Measurements from ENCODE around the gene CGRRF1.

CGRRF1 gene

DNA sequence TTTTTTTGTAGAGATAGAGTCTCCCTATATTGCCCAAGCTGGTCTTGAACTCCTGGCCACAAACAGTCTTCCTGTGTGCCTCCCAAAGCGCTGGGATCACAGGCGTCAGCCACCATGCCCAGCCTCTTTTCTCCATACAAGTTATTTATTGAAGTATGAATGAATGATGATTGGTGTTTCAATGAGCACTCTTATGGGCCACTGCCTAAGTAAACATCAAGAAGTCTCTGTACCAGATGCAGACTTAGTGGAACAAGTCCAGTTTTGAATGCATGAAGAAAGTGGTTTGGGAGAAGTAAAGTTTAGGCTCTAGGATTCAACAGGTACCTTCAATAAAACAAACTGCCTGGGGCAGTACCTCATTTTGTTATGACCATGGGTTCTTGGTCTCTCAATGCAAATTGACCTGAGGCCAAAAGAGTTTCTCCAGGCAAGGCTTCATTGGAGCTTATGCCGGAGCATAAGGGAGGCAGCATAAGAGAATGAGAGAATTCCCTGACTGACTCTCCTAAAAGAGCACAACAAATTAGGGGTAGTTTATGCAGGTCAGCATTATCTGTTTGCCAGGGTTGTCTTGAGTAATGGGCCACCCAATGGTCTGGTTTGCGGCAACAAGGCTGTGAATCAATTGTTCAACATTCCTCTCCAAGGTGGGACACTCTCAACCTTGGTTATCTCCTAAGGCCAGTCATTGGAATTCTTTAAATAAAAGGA is 19.8 kb upstream of the CGRRF1 start:
- DNase-seq (ENCODE audit: low spot score): no peak

DNA sequence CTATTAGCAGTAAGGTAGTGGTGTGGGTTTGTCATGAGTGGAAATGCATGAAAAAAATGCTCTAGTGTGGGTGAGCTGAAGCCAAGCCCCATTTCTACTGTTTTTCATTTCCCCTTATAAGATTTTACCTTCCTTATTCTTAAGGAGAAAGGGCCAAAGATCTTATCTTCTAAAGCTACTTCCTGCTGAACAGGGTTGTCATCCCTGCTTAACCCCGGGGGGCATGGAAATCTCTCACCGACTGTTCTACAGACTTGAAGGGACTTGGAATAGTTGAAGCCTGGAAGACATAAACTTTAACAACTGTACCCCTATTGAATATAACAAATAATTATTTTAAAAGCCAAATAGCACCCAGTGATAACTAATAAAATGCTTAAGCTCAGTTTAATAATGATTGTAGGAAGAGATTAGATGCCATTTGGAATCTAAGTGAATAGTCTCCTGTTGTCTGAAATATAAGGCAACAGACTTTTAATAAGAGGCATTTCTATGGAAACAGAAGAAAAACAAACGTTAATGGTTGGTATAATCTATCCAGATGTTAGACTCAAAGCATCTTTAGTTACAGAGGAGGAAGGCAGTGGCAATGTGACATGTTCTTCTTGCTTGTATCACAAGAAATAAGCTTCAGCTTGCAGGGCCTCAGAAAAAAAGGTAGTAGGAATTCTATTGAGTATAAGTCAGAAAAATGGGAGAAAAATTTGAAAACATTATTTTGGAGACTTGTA is 19.1 kb upstream of the CGRRF1 start:
- no peak for DNase-seq (ENCODE audit: low spot score)

DNA sequence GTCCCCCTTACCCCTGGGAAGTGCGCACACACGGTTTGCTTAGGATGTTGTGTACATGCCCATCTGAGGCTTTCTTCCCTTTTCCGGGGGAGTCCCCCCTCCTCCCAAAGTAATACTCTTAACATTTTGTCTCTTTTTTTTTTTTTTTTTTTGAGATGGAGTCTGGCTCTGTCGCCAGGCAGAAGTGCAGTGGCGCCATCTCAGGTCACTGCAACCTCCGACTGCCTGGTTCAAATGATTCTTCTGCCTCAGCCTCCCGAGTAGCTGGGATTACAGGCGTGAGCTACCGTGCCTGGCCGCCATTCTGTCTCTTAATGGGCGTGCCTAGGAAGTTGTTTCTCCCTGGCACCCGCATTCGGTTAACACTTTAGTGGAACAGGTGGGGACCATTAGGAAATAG is 16.4 kb upstream of the CGRRF1 start:
- no peak for DNase-seq (ENCODE audit: low spot score)

DNA sequence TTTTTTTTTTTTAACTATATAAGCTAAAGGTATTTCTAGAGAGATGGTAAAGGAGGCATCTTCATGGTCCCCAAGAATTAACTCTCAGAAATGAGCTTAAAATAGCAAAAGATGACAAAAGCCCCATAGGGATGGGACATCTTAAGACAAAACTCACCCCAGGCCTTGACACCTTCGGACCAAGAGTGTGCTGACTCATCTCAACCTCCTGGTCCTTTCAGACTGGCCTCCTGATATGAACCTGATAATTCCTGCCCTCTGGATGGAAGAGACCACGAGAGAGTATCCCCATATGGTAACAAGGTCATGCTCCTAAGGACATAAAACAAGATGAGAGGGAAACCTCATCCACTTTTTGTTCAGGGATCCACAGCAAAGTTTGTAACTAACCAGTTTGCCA is 12.5 kb upstream of the CGRRF1 start:
- DNase-seq (ENCODE audit: low spot score): no peak

DNA sequence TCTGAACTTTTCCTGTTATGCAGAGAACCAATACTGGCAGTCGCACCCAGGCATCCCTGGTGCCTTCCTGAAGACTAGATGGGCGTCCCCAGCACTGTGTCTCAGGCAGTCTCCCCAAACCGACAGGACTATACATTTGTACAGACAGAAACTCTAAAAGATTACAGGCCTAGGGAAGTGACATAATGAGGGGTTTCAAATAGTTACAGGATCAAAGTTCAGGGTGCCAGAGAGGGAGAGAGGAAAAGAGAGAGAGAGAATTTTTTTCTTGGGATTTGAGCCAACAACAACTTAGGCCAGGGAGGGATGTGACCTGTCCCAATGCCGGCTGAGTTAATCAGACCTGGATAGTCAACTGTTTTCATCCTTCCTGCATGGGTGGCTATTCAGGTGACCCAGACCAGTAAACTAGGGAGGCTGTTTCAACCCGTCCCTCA is 11.6 kb upstream of the CGRRF1 start:
- no peak for DNase-seq (ENCODE audit: low spot score)

- DNase-seq (ENCODE audit: low spot score): no peak
These were observed 11.1 kb upstream of the CGRRF1 start for GRCh38 chr14:54498579-54498978.

- no peak for DNase-seq (ENCODE audit: low spot score)
These were observed 9.0 kb upstream of the CGRRF1 start for GRCh38 chr14:54500744-54501143.

- DNase-seq (ENCODE audit: low spot score): no peak
These were observed 8.2 kb upstream of the CGRRF1 start for GRCh38 chr14:54501480-54501879.

- no peak for DNase-seq (ENCODE audit: low spot score)
These were observed 7.1 kb upstream of the CGRRF1 start for GRCh38 chr14:54502602-54503001.

- DNase-seq (ENCODE audit: low spot score): no peak
These were observed 6.2 kb upstream of the CGRRF1 start for GRCh38 chr14:54503486-54503885.

DNA sequence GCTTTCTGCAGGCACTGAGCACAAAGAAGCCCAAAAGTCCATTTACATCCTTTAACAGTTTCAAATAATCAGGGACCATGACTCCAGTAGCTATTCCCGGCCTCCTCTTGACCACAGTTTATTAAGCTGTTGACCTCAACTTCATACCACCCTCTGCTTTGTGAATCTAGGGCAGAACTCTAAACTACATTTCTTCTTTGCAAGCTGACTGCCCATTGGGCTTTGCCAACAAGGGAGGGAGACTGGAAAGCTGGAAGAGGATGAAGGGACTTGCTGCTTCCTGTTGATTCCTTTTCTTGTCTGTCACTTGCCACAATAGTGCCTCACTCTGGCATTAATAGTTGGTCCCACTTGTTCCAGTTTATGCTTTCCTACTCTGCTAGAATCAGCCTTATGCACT is 2.7 kb downstream of the CGRRF1 start:
- DNase-seq (ENCODE audit: low spot score): no peak

DNA sequence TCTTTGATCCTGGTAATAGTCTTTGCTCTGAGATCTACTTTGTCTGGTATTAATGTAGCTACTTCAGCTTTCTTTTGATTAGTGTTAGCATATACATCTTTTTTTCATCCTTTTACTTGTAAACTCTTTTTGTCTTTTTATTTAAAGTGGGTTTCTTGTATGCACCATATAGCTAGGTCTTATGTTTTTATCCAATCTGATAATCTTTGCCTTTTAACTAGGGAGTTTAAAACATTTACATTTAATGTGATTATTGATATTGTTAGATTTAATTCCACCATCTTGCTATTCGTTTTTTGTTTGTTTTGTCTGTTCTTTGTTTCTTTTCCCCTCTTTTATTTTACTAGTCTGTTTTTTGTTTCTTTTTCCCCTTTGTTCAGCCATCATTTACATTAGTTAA is 6.0 kb downstream of the CGRRF1 start:
- no peak for DNase-seq (ENCODE audit: low spot score)

GRCh38 chr14:54516709-54517108 is 7.0 kb downstream of the CGRRF1 start:
- DNase-seq (ENCODE audit: low spot score): no peak

DNA sequence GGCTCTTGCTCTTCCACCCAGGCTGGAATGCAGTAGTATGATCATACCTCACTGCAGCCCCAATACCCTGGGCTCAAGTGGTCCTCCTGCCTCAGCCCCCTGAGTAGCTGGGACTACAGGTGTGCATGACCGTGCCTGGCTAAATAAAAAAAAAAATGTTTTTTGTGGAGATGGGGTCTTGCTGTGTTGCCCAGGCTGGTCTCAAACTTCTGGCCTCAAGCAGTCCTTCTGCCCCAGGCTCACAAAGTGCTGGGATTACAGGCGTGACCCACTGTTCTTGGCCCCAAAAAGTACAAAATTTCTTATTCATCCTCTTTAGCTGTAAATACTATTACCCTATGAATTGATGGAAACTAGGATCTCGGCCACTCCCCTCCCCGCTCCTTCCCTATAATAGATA is 14.7 kb downstream of the CGRRF1 start:
- DNase-seq (ENCODE audit: low spot score): no peak

DNA sequence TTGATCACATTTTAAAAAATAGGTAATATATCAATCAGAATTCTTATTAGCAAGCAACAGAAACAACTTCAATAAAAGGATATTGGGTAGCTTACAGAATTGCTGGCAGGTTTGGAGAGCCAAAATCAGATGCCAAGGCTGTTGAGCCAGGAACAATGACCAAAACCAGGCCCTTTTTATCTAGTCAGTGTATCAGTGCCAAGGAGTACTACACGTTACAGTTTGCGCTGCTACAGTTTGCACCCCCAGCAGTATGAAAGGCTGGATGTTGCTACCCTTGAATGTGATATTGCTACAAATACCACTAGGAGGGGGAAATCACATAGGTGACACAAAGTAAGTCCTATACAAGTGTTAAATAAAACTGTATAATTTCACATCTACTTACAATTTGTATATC is 19.3 kb downstream of the CGRRF1 start:
- no peak for DNase-seq (ENCODE audit: low spot score)

GRCh38 chr14:54529811-54530210 is 20.1 kb downstream of the CGRRF1 start:
- no peak for DNase-seq (ENCODE audit: low spot score)

GRCh38 chr14:54532111-54533012 is 22.7 kb downstream of the CGRRF1 start:
- no peak for DNase-seq (ENCODE audit: low spot score)

GRCh38 chr14:54533100-54533499 is 23.4 kb downstream of the CGRRF1 start:
- DNase-seq (ENCODE audit: low spot score): no peak

DNA sequence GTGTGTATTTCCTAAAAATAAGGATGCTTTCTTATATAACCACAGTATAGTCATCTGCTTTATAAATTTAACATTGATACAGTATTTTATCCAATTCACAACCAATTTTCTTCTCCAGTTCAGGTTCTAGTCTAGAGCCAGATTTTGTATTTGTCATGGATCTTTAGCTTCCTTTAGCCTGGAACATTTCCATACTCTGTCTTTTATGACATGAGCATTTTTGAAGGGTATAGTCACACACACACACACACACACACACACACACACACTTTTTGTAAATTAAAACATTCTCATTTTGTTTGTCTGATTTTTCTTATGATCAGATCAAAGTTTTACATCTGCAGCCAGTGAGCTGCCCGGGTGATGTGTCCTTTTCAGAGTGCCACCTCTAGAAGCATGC is 25.4 kb downstream of the CGRRF1 start:
- no peak for DNase-seq (ENCODE audit: low spot score)

GRCh38 chr14:54535646-54536045 is 25.9 kb downstream of the CGRRF1 start:
- DNase-seq (ENCODE audit: low spot score): no peak

GRCh38 chr14:54537651-54538050 is 27.9 kb downstream of the CGRRF1 start:
- DNase-seq (ENCODE audit: low spot score): no peak

DNA sequence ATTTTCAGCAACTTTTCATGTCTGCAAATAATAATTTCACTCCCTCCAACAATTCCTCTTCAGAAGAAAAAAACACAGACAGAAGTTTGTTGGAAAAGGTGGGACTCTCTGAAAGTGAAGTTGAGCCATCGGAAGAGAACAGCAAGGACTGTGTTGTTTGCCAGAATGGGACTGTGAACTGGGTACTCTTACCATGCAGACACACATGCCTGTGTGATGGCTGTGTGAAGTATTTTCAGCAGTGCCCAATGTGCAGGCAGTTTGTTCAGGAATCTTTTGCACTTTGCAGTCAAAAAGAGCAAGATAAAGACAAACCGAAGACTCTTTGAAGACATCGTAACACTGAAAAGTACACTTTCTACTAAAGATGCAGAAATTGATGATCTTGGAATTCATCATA is 28.3 kb downstream of the CGRRF1 start:
- DNase-seq (ENCODE audit: low spot score): no peak

GRCh38 chr14:54547583-54547982 is 37.9 kb downstream of the CGRRF1 start:
- no peak for DNase-seq (ENCODE audit: low spot score)
